Natural killer cell (primary cell): ENCODE data around the gene VEPH1. TPM values are rescaled to one million over a fixed set of nuclear protein-coding genes. Genes with fewer than 3 reads are reported as not detected.

Source experiments
- ATAC-seq, 3 donors: fragments of 150-1000 bp in 2 of 3; fragments of 200-7000 bp in 1 of 3; cut with Tn5 transposase; 1 replicate in 1 of 3; 2 replicates in 2 of 3; pipeline ENCODE4 v1.10.0; 2021; ENCODE audit warnings: mild to moderate bottlenecking in 2 of 3, moderate library complexity in 2 of 3
- DNase-seq, 2 donors: peaks; one replicate each; pipeline versions ENCODE4 v3.0.0 to v3.0.0-alpha.2; 2013 to 2021; ENCODE audit warnings: mixed read lengths in 1 of 2
- H3K27ac ChIP-seq: one replicate; pipeline ENCODE4 v1.5.1; 2013; ENCODE audit warnings: mild to moderate bottlenecking, low read length
- H3K27me3 ChIP-seq: one replicate; pipeline ENCODE4 v1.6.1; 2013; ENCODE audit warnings: low read length; ENCODE audit not compliant: control insufficient read depth, insufficient read depth
- H3K36me3 ChIP-seq: one replicate; pipeline ENCODE4 v1.6.1; 2013; ENCODE audit warnings: low read length; ENCODE audit not compliant: control insufficient read depth, insufficient read depth
- H3K4me1 ChIP-seq: one replicate; pipeline ENCODE4 v1.6.1; 2013; ENCODE audit warnings: low read length; ENCODE audit not compliant: control insufficient read depth, insufficient read depth
- H3K4me3 ChIP-seq: one replicate; pipeline ENCODE4 v1.5.1; 2013; ENCODE audit warnings: low read length
- H3K9me3 ChIP-seq: one replicate; pipeline ENCODE4 v1.6.1; 2013; ENCODE audit warnings: low read length; ENCODE audit not compliant: control insufficient read depth, insufficient read depth
- H3K27ac Mint-ChIP-seq, 2 donors: one replicate each; pipeline ENCODE4 v1.8.0; 2022; ENCODE audit warnings: mild to moderate bottlenecking in 2 of 2, mixed read lengths in 2 of 2, moderate library complexity in 1 of 2
- H3K27me3 Mint-ChIP-seq, 2 donors: one replicate each; pipeline ENCODE4 v1.8.0; 2022; ENCODE audit warnings: low read depth in 2 of 2, mixed read lengths in 2 of 2
- H3K36me3 Mint-ChIP-seq: one replicate; pipeline ENCODE4 v1.8.0; 2022; ENCODE audit warnings: mixed read lengths
- H3K4me1 Mint-ChIP-seq, 2 donors: one replicate each; pipeline ENCODE4 v1.8.0; 2022; ENCODE audit warnings: mixed read lengths in 2 of 2
- H3K4me3 Mint-ChIP-seq: one replicate; pipeline ENCODE4 v1.8.0; 2022; ENCODE audit warnings: mild to moderate bottlenecking, moderate library complexity, mixed read lengths
- H3K9me3 Mint-ChIP-seq, 2 donors: one replicate each; pipeline ENCODE4 v1.8.0; 2022; ENCODE audit warnings: mixed read lengths in 2 of 2
- WGBS: methylation state at CpG from one replicate; pipeline ENCODE4 v1.1.7; 2013; ENCODE audit warnings: missing lambda C conversion rate; ENCODE audit not compliant: insufficient coverage; 5-methylcytosine and 5-hydroxymethylcytosine counted together
- intact Hi-C: fragments of 100-400 bp; cut with micrococcal nuclease; formaldehyde crosslinking; loops from one replicate; pipeline ENCODE4 v1.14.2; 2022
- total RNA-seq, 4 donors: library from RNA; stranded (reverse); fragments of 120-200 nt in 1 of 4; gene quantifications; one replicate each; pipeline versions ENCODE4 v1.2.3 to v1.2.4, GENCODE V29; 2013 to 2022
- TF ChIP-seq, protein P1 (sequence below): fragments of 200-600 bp; IDR thresholded peaks from one replicate; pipeline ENCODE4 v1.8.0; 2022; ENCODE audit warnings: antibody characterized with exemption

VEPH1 gene
- total RNA-seq, 3 donors from 2014 or later (not counting 1 experiment from before 2014, with no cell fraction given) = 0.41 to 1.3 (median 0.60) TPM

DNA sequence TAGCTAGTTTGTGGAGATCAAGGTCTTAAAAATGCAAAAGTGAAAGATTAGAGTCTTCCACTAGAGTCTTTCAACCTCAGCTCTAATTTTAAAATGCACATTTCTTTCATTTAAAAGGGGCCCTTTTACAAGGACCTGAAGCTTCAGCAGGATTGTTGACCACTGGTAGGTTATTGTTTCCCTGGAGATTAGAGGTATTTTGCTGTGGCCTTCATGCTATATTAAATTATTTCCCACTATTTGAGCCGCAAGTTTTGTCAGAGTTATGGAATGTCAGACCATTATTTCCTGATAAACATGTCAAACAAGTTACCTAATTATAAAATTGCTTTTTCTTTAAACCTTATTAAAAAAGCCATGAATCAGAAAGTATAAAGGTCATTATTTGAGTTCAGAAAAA is 240.2 kb downstream of the VEPH1 start:
- intact Hi-C loops = no loop called here
- TF ChIP-seq, protein P1, sequence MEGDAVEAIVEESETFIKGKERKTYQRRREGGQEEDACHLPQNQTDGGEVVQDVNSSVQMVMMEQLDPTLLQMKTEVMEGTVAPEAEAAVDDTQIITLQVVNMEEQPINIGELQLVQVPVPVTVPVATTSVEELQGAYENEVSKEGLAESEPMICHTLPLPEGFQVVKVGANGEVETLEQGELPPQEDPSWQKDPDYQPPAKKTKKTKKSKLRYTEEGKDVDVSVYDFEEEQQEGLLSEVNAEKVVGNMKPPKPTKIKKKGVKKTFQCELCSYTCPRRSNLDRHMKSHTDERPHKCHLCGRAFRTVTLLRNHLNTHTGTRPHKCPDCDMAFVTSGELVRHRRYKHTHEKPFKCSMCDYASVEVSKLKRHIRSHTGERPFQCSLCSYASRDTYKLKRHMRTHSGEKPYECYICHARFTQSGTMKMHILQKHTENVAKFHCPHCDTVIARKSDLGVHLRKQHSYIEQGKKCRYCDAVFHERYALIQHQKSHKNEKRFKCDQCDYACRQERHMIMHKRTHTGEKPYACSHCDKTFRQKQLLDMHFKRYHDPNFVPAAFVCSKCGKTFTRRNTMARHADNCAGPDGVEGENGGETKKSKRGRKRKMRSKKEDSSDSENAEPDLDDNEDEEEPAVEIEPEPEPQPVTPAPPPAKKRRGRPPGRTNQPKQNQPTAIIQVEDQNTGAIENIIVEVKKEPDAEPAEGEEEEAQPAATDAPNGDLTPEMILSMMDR = no peak
- ATAC-seq (no peak), DNase-seq (no peak)
- H3K4me1 Mint-ChIP-seq = no peaks in the 10 kb centered on the region
- Histone ChIP-seq H3K4me3 (no peak overlapping the region), H3K27me3 (peaks cover 2% of the 10 kb centered on the region), H3K27ac (no peak overlapping the region), H3K36me3 (no peaks in the 10 kb centered on the region), H3K4me1 (no peaks in the 10 kb centered on the region), H3K9me3 (no peaks in the 10 kb centered on the region)
- no peaks in the 10 kb centered on the region for H3K9me3 Mint-ChIP-seq
- H3K36me3 Mint-ChIP-seq = no peaks in the 10 kb centered on the region
- no CpG with 5 or more reads among the region's 1 CpG for WGBS
- H3K4me3 Mint-ChIP-seq = no peak overlapping the region
- no peak overlapping the region for H3K27ac Mint-ChIP-seq
- no peaks in the 10 kb centered on the region for H3K27me3 Mint-ChIP-seq

DNA sequence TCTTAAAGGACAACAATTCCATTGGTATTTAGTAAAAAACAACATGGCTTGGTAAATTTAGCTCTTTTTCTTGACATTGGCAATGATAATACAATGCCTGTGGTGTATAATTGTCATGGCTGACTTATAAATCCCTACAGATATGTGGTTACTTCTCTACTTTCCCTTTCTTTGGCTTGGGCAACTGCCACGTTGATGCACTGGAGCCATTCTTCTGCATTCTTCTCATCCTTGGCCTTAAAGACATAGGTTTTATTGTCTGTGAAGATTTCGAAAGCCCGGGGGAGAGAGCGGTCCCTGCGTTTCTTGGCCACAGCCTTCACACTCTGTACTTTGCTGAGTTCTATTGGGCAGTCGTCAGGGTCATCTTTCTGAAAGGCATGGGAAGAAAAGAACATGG is 242.2 kb downstream of the VEPH1 start:
- intact Hi-C loops = no loop called here
- DNase-seq (no peak), ATAC-seq (no peak)
- no peaks in the 10 kb centered on the region for H3K36me3 ChIP-seq
- H3K27me3 Mint-ChIP-seq = no peaks in the 10 kb centered on the region
- H3K36me3 Mint-ChIP-seq = no peaks in the 10 kb centered on the region
- no peaks in the 10 kb centered on the region for H3K4me1 ChIP-seq
- no peaks in the 10 kb centered on the region for H3K9me3 ChIP-seq
- no peak overlapping the region for H3K4me3 Mint-ChIP-seq
- H3K4me3 ChIP-seq = no peak overlapping the region
- H3K4me1 Mint-ChIP-seq = no peaks in the 10 kb centered on the region
- H3K9me3 Mint-ChIP-seq = no peaks in the 10 kb centered on the region
- TF ChIP-seq, protein P1 = no peak
- WGBS = 94% methylated on average over 6 of the region's 6 CpGs
- no peak overlapping the region for H3K27ac ChIP-seq
- H3K27me3 ChIP-seq = peaks cover 2% of the 10 kb centered on the region
- H3K27ac Mint-ChIP-seq = no peak overlapping the region

DNA sequence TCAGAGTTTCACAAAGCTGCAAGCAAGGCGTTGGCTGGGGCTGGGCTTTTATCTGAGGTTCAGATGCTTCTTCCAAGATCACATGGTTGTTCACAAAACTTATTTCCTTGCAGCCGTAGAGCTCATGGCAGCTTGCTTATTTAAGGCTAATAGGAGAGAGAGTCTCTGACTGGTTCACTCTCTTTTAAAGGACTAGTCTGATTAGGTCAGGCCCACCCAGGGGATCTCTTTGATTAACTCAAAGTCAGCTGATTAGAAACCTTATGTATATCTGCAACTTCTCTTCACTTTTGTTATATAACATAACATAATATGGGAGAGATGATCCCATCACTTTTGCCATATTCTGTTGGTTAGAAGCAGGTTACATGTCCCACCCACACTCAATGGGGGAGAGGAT is 243.4 kb downstream of the VEPH1 start:
- no peaks in the 10 kb centered on the region for H3K36me3 Mint-ChIP-seq
- TF ChIP-seq, protein P1 = no peak
- DNase-seq (no peak), ATAC-seq (no peak)
- H3K4me1 Mint-ChIP-seq = no peaks in the 10 kb centered on the region
- Histone ChIP-seq H3K27ac (no peak overlapping the region), H3K4me3 (no peak overlapping the region), H3K4me1 (no peaks in the 10 kb centered on the region), H3K27me3 (peaks cover 2% of the 10 kb centered on the region), H3K36me3 (no peaks in the 10 kb centered on the region), H3K9me3 (no peaks in the 10 kb centered on the region)
- intact Hi-C loops = no loop called here
- H3K9me3 Mint-ChIP-seq = no peaks in the 10 kb centered on the region
- H3K27ac Mint-ChIP-seq = no peak overlapping the region
- no peaks in the 10 kb centered on the region for H3K27me3 Mint-ChIP-seq
- 92% methylated on average over 2 of the region's 2 CpGs for WGBS
- no peak overlapping the region for H3K4me3 Mint-ChIP-seq

DNA sequence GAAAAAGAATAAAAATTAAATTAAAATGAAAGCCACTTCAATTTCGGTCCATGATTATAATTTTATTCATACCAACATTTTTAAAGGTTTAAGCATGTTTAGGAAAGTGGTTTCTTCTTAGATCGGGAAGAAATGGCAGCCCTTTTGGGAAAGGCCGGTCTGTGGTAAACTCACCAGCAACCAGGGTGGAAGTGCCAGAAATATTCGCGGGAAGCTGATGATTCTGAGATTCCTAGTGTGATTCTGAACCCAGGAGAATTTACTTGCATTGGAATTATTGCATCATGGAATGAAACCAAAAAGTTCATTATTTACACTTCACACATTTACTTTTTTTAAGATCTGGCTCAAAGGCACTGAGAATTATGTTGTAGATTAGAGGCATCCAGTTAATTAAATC is 246.1 kb downstream of the VEPH1 start:
- no peaks in the 10 kb centered on the region for H3K36me3 ChIP-seq
- Mint-ChIP-seq H3K4me1 (no peaks in the 10 kb centered on the region), H3K9me3 (no peaks in the 10 kb centered on the region), H3K27ac (no peak overlapping the region), H3K4me3 (no peak overlapping the region), H3K36me3 (no peaks in the 10 kb centered on the region), H3K27me3 (no peaks in the 10 kb centered on the region)
- TF ChIP-seq, protein P1 = no peak
- WGBS = 97% methylated on average over 4 of the region's 5 CpGs
- H3K27ac ChIP-seq = no peak overlapping the region
- intact Hi-C loops = no loop called here
- no peak overlapping the region for H3K4me3 ChIP-seq
- no peaks in the 10 kb centered on the region for H3K9me3 ChIP-seq
- no peak for DNase-seq
- H3K4me1 ChIP-seq = no peaks in the 10 kb centered on the region
- ATAC-seq = no peak
- no peaks in the 10 kb centered on the region for H3K27me3 ChIP-seq
